Endothelial cell of umbilical vein (primary cell): ENCODE data around the gene SLIT2. TPM values are rescaled to one million over a fixed set of nuclear protein-coding genes. Genes with fewer than 3 reads are reported as not detected.

Source experiments
- BruUV-seq: library from RNA; stranded (reverse); fragments of 400-500 nt; replicated peaks from 2 replicates; lab custom pipeline; 2021; lab: Mats Ljungman, UMichigan
- CTCF ChIA-PET: fragments of 300-600, 350-600 bp; sonication (Branson Sonifier 250); formaldehyde crosslinking; loops from one replicate; lab custom pipeline; 2021; ENCODE audit warnings: antibody characterized with exemption, inconsistent platforms; lab: Charles Lee
- POLR2A ChIA-PET: fragments of 300-600, 350-600 bp; sonication (Branson Sonifier 250); formaldehyde crosslinking; loops from one replicate; lab custom pipeline; 2021; ENCODE audit warnings: antibody characterized with exemption, inconsistent platforms; lab: Charles Lee
- DNase-seq: peaks from one replicate; pipeline ENCODE4 v3.0.0-alpha.2; 2011; ENCODE audit warnings: low read depth, low spot score
- FAIRE-seq: peaks from 2 replicates; lab custom pipeline; 2011; peaks lifted over from hg19 to GRCh38; lab: Jason Lieb, UNC
- H2AFZ ChIP-seq: 2 replicates; pipeline ENCODE4 v1.6.0; 2012; ENCODE audit warnings: low read depth, low read length, control low read depth, inconsistent platforms
- H3K27ac ChIP-seq: 2 replicates; pipeline ENCODE4 v1.5.1; 2011; ENCODE audit warnings: low read depth, mild to moderate bottlenecking, control low read depth, low read length, moderate library complexity; ENCODE audit not compliant: insufficient read depth
- H3K27me3 ChIP-seq, 2 experiments: 2 replicates each; pipeline versions ENCODE4 v1.6.0 to v1.6.1; 2011; ENCODE audit warnings: low read length in 2 of 2, mixed read lengths in 1 of 2; ENCODE audit not compliant: control insufficient read depth in 2 of 2, insufficient read depth in 2 of 2
- H3K36me3 ChIP-seq, 2 experiments: 2 replicates in 1 of 2; 3 replicates in 1 of 2; pipeline ENCODE4 v1.5.1; 2011; ENCODE audit warnings: low read length in 2 of 2, mild to moderate bottlenecking in 1 of 2, moderate library complexity in 1 of 2; ENCODE audit not compliant: control insufficient read depth in 2 of 2, insufficient read depth in 2 of 2; ENCODE audit errors: extremely low read depth in 1 of 2
- H3K4me1 ChIP-seq: 3 replicates; pipeline ENCODE4 v1.5.1; 2011; ENCODE audit warnings: mild to moderate bottlenecking, low read length; ENCODE audit not compliant: control insufficient read depth, insufficient read depth; ENCODE audit errors: extremely low read depth
- H3K4me2 ChIP-seq: 2 replicates; pipeline ENCODE4 v1.6.1; 2011; ENCODE audit warnings: low read length, control low read depth, mixed read lengths; ENCODE audit not compliant: insufficient read depth
- H3K4me3 ChIP-seq, 3 experiments: fragments of 200-600 bp in 1 of 3; sonication (generic), shearing (Covaris generic) in 1 of 3; replicated peaks in 1 of 3; 2 replicates each; pipeline ENCODE4 v1.5.1; 2011 to 2016; ENCODE audit warnings: control low read depth in 3 of 3, low read length in 3 of 3, mild to moderate bottlenecking in 2 of 3, inconsistent platforms in 1 of 3, low read depth in 1 of 3, moderate library complexity in 1 of 3; ENCODE audit not compliant: insufficient read depth in 1 of 3
- H3K79me2 ChIP-seq: 2 replicates; pipeline ENCODE4 v1.6.0; 2012; ENCODE audit warnings: low read length, inconsistent platforms; ENCODE audit not compliant: control insufficient read depth, insufficient read depth
- H3K9ac ChIP-seq: replicated peaks from 2 replicates; pipeline ENCODE3; 2011; ENCODE audit warnings: low read length, control low read depth; ENCODE audit not compliant: insufficient read depth; ENCODE audit errors: extremely low read depth
- H3K9me1 ChIP-seq: replicated peaks from 3 replicates; pipeline ENCODE4 v1.6.0; 2011; ENCODE audit warnings: mild to moderate bottlenecking, low read length; ENCODE audit not compliant: control insufficient read depth, insufficient read depth; ENCODE audit errors: extremely low read depth
- H3K9me3 ChIP-seq: replicated peaks from 2 replicates; pipeline ENCODE4 v1.5.1; 2012; ENCODE audit warnings: low read length, inconsistent platforms; ENCODE audit not compliant: control insufficient read depth, insufficient read depth
- H4K20me1 ChIP-seq: replicated peaks from 2 replicates; pipeline ENCODE3; 2011; ENCODE audit warnings: mild to moderate bottlenecking, low read length; ENCODE audit not compliant: control insufficient read depth, insufficient read depth; ENCODE audit errors: extremely low read depth
- CTCF ChIP-seq, 2 donors: IDR thresholded peaks; 1 replicate in 1 of 2; 2 replicates in 1 of 2; pipeline ENCODE4 v1.5.1; 2011; ENCODE audit warnings: low read length in 2 of 2, mild to moderate bottlenecking in 2 of 2, moderate library complexity in 2 of 2, control low read depth in 1 of 2, inconsistent platforms in 1 of 2, low read depth in 1 of 2; ENCODE audit not compliant: insufficient read depth in 1 of 2; ENCODE audit errors: extremely low read depth in 1 of 2
- EZH2 ChIP-seq: IDR thresholded peaks from 2 replicates; pipeline ENCODE4 v1.6.1; 2012; ENCODE audit warnings: borderline replicate concordance, low read depth, mild to moderate bottlenecking, moderate library complexity, low read length, inconsistent platforms; ENCODE audit not compliant: severe bottlenecking
- FOS ChIP-seq: IDR thresholded peaks from 2 replicates; pipeline ENCODE4 v1.6.1; 2011; ENCODE audit warnings: mild to moderate bottlenecking, low read length, moderate library complexity, borderline replicate concordance; ENCODE audit not compliant: insufficient read depth
- GATA2 ChIP-seq: IDR thresholded peaks from 2 replicates; pipeline ENCODE4 v1.7.0; 2011; ENCODE audit warnings: low read depth, mild to moderate bottlenecking, moderate library complexity, mixed read lengths, low read length; ENCODE audit not compliant: insufficient read length, insufficient read depth
- JUN ChIP-seq: IDR thresholded peaks from 2 replicates; pipeline ENCODE4 v1.6.1; 2011; ENCODE audit warnings: borderline replicate concordance, low read depth; ENCODE audit not compliant: insufficient read length, insufficient read depth
- MAX ChIP-seq: IDR thresholded peaks from 2 replicates; pipeline ENCODE4 v1.6.1; 2011; ENCODE audit not compliant: insufficient read depth, insufficient read length
- MYC ChIP-seq: IDR thresholded peaks from one replicate; pipeline ENCODE4 v1.6.1; 2011; ENCODE audit warnings: mild to moderate bottlenecking, low read depth, low read length
- POLR2A ChIP-seq: IDR thresholded peaks from 2 replicates; pipeline ENCODE4 v1.6.1; 2012; ENCODE audit warnings: low read depth, mild to moderate bottlenecking, control low read depth, low read length
- POLR2AphosphoS5 ChIP-seq: IDR thresholded peaks from 2 replicates; pipeline ENCODE4 v1.6.1; 2012; ENCODE audit warnings: low read depth, mild to moderate bottlenecking, control low read depth, low read length, moderate library complexity; ENCODE audit not compliant: insufficient read depth
- dilution Hi-C: fragments of 300-500 bp; cut with MboI; formaldehyde crosslinking; loops from one replicate; pipeline ENCODE4 v1.15.0; 2019; ENCODE audit warnings: low sequenced_read_pairs; ENCODE audit not compliant: extremely low pct_ligation_motif_present
- intact Hi-C: fragments of 100-400 bp; cut with micrococcal nuclease; formaldehyde crosslinking; loops from one replicate; pipeline ENCODE4 v1.10.0; 2022
- polyA plus RNA-seq, 4 experiments: library from polyadenylated mRNA; depleted of rRNA in 3 of 4; stranded (reverse) in 3 of 4; unstranded in 1 of 4; fragments of >200 nt; gene quantifications; 2 replicates each; pipeline versions ENCODE4 v1.2.1 to v1.2.3, GENCODE V29; 2011 to 2012; ENCODE audit warnings: missing spikeins in 1 of 4
- total RNA-seq: library from RNA; stranded (reverse); gene quantifications from 2 replicates; pipeline ENCODE4 v1.2.3, GENCODE V29; 2021

SLIT2 gene
- total and polyA plus RNA-seq, 2 donors (not counting 3 experiments of a cell fraction or from before 2014, with no cell fraction given), result 9.3 to 22.2 TPM

- no peaks in the 10 kb centered on the region for H3K9me1 ChIP-seq
- DNase-seq (no peak), FAIRE-seq (peak; percentile 48)
- H3K4me1 ChIP-seq, result peaks cover 2% of the 10 kb centered on the region
- dilution Hi-C loops (no loop called here), intact Hi-C loops (no loop called here)
- no TSS peak for BruUV-seq
- H3K36me3 ChIP-seq, result no peaks in the 10 kb centered on the region
- no peak overlapping the region for H3K27ac ChIP-seq
- no peak overlapping the region for H2AFZ ChIP-seq
- no peaks in the 10 kb centered on the region for H3K79me2 ChIP-seq
- H3K4me2 ChIP-seq, result no peak overlapping the region
- no peaks in the 10 kb centered on the region for H3K27me3 ChIP-seq
- TF ChIP-seq POLR2A (no peak), FOS (no peak), GATA2 (no peak), EZH2 (no peak)
- H4K20me1 ChIP-seq, result no peaks in the 10 kb centered on the region
- H3K9me3 ChIP-seq, result no peaks in the 10 kb centered on the region
- ChIA-PET POLR2A (no interaction called here), CTCF (no interaction called here)
- no peak overlapping the region for H3K9ac ChIP-seq
- no peak overlapping the region for H3K4me3 ChIP-seq
Observed at GRCh38 chr4:20262221-20262620, 10.5 kb downstream of the SLIT2 start.

GRCh38 chr4:20264688-20265087 is 13.0 kb downstream of the SLIT2 start:
- no TSS peak for BruUV-seq

More at GRCh38 chr4:20264688-20265087, 13.0 kb downstream of the SLIT2 start:
- FAIRE-seq (no peak), DNase-seq (no peak)
- H3K27me3 ChIP-seq, result no peaks in the 10 kb centered on the region
- H3K9ac ChIP-seq, result no peak overlapping the region
- ChIA-PET CTCF (interaction anchor here (0.7 kb wide), 1 partner anchor 420 kb away, joined by 3 read pairs; no protein-coding TSS in a partner anchor), POLR2A (no interaction called here)
- no peak overlapping the region for H3K27ac ChIP-seq
- H3K36me3 ChIP-seq, result no peaks in the 10 kb centered on the region
- H3K9me1 ChIP-seq, result no peaks in the 10 kb centered on the region
- no peaks in the 10 kb centered on the region for H4K20me1 ChIP-seq
- intact Hi-C loops (no loop called here), dilution Hi-C loops (no loop called here)
- H3K4me2 ChIP-seq, result no peak overlapping the region
- peaks cover under 1% of the 10 kb centered on the region for H3K4me1 ChIP-seq
- no peaks in the 10 kb centered on the region for H3K9me3 ChIP-seq
- no peak overlapping the region for H3K4me3 ChIP-seq
- TF ChIP-seq GATA2 (no peak), MYC (no peak), MAX (no peak), EZH2 (no peak), POLR2AphosphoS5 (no peak), POLR2A (no peak), CTCF (IDR thresholded peaks at IDR 0.05; ENCODE audit: extremely low read depth in 1 of 2, insufficient read depth in 1 of 2, low read depth in 1 of 2, low read length in 2 of 2) (no peak), FOS (no peak), JUN (no peak)
- H2AFZ ChIP-seq, result no peak overlapping the region
- H3K79me2 ChIP-seq, result no peaks in the 10 kb centered on the region
